Stimulated activated memory B cell treated with anti-CD40 and anti-IgM and Interleukin-4, amounts not matched to agents 10 μg/mL and 1 μg/mL and 100 μg/mL, for 72 hours (primary cell): ENCODE results near the gene ATP2B1.

Experiments used
- ATAC-seq: fragments of 150-1000 bp; cut with Tn5 transposase; 2 replicates; pipeline ENCODE4 v1.10.0; 2021
- H3K27ac Mint-ChIP-seq: one replicate; pipeline ENCODE4 v1.8.0; 2022; ENCODE audit warnings: mild to moderate bottlenecking, mixed read lengths
- H3K27me3 Mint-ChIP-seq: one replicate; pipeline ENCODE4 v1.8.0; 2022; ENCODE audit warnings: mixed read lengths
- H3K36me3 Mint-ChIP-seq: one replicate; pipeline ENCODE4 v1.8.0; 2022; ENCODE audit warnings: mixed read lengths
- H3K4me1 Mint-ChIP-seq: one replicate; pipeline ENCODE4 v1.8.0; 2022; ENCODE audit warnings: mixed read lengths
- H3K4me3 Mint-ChIP-seq: one replicate; pipeline ENCODE4 v1.8.0; 2022; ENCODE audit warnings: mild to moderate bottlenecking, moderate library complexity, mixed read lengths
- H3K9me3 Mint-ChIP-seq: one replicate; pipeline ENCODE4 v1.8.0; 2022; ENCODE audit warnings: mixed read lengths

Gene ATP2B1

DNA sequence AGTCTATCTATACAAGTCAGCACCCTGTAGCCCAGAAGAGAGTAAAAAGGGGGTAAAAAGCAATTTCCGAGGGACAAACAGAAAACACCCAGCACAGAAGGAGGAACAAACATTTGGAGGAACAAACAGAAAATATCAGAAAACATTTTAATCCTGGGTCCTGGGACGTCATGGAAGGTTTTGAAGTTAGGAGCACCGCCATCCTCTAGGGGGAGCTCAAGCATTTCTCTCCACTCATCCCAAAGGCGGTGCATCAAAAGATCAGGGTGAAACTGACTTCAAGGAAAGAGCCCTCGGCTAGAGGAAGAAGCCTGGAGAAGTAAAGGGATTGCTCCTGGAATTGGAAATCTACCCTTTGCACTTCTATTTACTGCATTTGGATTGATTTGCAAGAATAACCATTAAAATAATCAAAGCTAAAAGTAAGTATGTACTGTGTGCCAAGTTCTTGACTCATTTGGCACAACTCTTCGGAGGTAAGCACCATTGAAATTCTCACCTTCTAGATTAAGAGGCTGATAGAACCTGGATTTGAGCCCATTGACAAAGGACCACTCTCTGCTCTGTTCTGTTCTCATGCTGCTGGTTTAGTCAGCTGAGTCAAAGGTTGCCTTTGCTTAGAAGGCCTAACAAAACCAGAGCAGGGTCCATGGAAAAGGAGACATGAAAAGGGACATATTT, 165.6 kb downstream of the ATP2B1 start:
- H3K4me1 Mint-ChIP-seq = peaks cover 10% of the 10 kb centered on the region
- no peak overlapping the region for H3K27ac Mint-ChIP-seq
- H3K9me3 Mint-ChIP-seq = no peaks in the 10 kb centered on the region
- peak; percentile 84 for ATAC-seq
- H3K27me3 Mint-ChIP-seq = no peaks in the 10 kb centered on the region
- H3K36me3 Mint-ChIP-seq = no peaks in the 10 kb centered on the region
- no peak overlapping the region for H3K4me3 Mint-ChIP-seq

DNA sequence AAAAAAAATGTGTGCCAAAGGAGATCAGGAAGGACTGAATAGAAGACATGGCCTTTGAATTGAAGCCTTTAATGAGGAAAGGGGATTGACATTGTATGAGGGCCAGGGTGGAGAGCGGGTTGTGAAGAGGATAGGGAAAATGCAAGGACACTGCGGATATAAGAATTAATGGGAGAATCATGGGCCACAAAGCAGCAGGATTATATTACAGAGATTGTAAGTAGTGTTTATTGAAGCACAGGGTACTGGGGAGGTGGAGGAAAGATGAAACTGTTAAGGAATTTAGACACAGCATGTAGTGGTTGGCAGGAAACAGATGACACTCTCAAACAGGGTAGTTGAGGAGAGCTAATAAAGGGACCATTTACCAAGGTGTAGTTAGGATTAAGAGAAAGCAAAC, 166.4 kb downstream of the ATP2B1 start:
- Mint-ChIP-seq H3K4me1 (peaks cover 10% of the 10 kb centered on the region), H3K27ac (no peak overlapping the region), H3K36me3 (no peaks in the 10 kb centered on the region), H3K9me3 (no peaks in the 10 kb centered on the region), H3K4me3 (no peak overlapping the region), H3K27me3 (no peaks in the 10 kb centered on the region)
- ATAC-seq = no peak

DNA sequence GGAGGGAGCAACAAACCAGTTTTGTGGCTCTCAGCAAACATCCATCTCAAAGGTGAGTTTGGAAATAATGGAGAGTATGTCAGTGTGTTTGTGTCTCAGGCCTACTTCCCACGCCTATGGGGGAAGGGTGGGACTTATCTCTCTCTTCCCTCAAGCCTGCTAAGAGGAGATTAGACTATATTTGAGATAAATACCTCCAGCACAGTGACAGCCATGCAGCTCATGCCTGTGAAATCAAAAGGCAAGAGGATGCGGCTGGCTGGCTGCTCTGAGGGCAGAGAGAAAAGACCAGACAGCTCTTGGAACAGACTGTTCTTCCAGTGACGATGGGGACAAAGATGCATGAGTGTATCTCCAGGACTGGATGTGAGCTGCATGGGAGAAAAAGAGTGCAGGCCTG, 168.1 kb downstream of the ATP2B1 start:
- ATAC-seq = no peak
- H3K4me1 Mint-ChIP-seq = peaks cover 10% of the 10 kb centered on the region
- no peaks in the 10 kb centered on the region for H3K27me3 Mint-ChIP-seq
- H3K9me3 Mint-ChIP-seq = no peaks in the 10 kb centered on the region
- H3K27ac Mint-ChIP-seq = no peak overlapping the region
- no peaks in the 10 kb centered on the region for H3K36me3 Mint-ChIP-seq
- H3K4me3 Mint-ChIP-seq = no peak overlapping the region

DNA sequence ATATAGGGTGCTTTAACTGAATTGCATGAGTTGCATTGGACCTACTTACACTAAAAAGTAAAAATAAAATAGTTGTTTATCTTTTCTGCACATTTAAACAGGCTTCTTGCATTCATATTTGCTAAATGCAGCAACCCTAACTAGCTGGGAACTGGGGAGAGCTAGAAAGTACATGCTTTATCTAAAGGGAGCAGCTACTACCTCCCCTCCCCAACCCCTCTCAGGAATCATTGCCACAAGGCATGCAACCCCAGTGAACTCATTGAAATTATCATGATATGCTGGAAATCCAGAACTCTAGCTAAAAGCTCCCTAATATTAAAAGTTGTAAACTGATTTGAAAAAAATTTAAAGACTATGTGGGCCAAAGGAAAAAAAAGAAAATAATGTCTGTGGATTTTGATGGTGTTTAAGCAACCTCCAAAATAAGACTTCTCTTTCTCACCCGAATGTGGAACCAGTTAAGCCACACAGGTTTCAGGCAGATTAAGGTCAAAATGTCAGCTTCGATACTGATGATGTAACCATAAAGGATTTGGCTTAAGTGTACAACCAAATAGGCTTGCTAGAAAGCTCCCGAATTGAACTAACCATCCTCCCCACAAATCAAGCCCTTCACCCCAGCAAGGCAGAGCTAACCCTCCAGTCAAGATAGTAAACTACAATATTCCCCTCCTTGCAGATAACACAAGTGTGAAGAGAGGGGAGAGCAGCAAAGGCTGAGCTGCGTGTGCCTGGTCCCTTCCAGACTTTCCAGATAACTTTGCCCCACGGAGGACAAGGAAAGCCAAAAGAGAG, 169.0 kb downstream of the ATP2B1 start:
- no peaks in the 10 kb centered on the region for H3K27me3 Mint-ChIP-seq
- H3K9me3 Mint-ChIP-seq = no peaks in the 10 kb centered on the region
- H3K4me3 Mint-ChIP-seq = no peak overlapping the region
- H3K4me1 Mint-ChIP-seq = peaks cover 10% of the 10 kb centered on the region
- no peak for ATAC-seq
- H3K36me3 Mint-ChIP-seq = no peaks in the 10 kb centered on the region
- no peak overlapping the region for H3K27ac Mint-ChIP-seq

DNA sequence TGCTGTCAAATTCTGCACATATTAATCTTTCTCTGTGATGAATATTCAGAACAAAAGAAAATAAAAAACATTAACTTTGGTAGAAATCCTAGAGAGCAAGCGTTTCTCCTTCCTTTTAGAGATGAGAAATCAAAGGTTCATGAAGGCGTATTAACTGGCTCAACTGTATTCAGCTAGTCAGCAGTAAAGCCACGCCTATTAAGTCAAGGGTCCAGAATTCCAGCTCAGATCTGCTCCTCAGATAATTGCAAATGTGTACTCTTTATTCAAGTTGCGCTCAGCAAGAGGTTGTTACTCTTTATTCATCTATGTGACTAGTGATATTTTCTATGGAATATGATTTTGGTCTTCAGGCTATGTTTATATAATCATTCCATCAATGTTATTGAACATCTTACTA, 169.7 kb downstream of the ATP2B1 start:
- Mint-ChIP-seq H3K9me3 (no peaks in the 10 kb centered on the region), H3K4me3 (no peak overlapping the region), H3K27ac (no peak overlapping the region), H3K36me3 (peaks cover 6% of the 10 kb centered on the region), H3K27me3 (no peaks in the 10 kb centered on the region), H3K4me1 (peaks cover 10% of the 10 kb centered on the region)
- no peak for ATAC-seq
